MV-4-11 (cell line): ENCODE results near the gene CERCAM.
"Not testable (repeated sequence)": the region's sequence is repeated elsewhere in the genome, so short reads cannot be mapped to it uniquely, and the experiment has no call there.

ENCODE experiments used
- DNase-seq: peaks from one replicate; lab custom pipeline; 2025; lab: John Stamatoyannopoulos, UW

CERCAM gene

GRCh38 chr9:128419061-128419925, 1.4 kb upstream of the CERCAM start:
- DNase-seq: no peak

DNA sequence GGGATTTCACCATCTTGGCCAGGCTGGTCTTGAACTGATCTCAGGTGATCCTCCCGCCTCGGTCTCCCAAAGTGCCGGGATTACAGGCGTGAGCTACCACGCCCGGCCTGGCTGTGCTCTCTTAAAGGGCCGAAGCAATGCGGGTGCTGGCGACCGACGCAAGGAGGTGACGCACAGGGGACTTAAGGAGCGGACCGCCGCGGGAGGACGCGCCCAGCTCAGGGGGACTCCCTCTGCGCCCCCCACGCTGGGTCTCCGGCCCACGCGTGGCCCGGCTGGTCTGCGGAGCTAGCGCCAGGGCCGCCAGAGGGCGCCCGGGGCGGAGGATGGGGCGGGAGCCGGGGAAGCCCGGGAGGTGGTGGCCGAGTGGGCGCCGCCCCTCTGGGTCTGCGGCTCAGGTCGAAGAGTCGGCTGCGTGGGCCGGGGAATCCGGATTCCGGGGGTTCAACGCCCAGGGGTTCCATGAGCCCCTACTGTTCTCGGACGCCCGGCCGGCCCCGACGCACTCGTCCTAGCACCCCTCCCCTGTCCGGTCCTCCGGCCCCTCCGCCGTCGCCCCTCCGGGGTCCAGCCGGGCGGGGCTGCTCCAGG, 502 bp upstream of the CERCAM start:
- DNase-seq: peak; percentile 63

DNA sequence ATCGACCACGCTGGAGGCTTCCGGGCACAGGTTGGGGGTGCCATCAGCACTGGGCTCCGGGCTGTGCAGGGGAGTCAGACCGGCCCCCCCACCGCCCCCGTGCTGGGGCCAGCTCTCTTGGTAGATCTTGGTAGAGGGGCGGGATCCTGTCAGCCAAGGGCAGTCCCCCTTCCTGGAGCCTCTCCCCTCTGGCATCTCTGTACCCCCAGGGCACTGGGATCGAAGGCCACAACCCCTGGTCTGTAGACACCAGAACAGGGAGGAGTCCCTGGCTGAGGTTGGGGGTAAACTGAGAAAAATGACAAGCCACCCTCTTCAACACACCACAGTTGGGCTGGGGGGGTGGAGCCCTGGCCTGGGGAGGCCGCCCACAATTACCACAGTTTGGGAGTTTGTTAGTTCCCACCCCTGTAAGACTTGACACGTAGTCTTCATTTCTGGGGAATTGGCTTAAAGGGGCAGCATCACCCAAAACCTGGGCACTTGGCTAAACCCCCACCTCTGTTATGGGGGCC, 882 bp downstream of the CERCAM start:
- DNase-seq: peak; percentile 44

DNA sequence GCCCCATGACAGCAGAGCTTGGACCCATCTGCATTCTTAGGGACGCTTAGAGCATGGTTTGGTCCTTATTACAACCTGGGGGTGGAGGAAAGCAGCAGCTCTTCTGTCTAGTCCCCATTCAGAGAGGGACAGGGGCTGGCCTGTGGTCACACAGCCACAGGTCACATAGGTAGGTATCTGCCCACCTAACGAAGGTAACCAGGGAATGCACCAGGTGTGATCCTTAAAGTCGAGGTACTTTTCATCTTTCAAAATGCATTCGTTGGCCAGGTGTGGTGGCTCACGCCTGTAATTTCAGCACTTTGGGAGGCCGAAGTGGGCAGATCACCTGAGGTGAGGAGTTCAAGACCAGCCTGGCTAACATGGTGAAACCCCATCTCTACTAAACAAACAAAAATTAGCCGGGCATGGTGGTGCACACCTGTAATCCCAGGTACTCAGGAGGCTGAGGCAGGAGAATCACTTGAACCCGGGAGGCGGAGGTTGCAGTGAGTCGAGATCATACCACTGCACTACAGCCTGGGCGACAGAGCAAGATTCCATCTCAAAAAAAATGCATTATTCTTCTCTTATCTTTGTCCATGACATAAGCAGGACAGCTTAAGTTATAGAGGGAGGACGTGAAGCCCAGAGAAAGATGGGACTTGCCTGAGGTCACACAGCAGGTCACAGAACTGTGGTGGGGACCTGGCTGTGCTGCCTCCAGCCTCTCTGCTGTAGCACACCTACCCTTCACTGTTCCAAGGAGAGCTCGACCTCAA, 1.5 kb downstream of the CERCAM start:
- DNase-seq: not testable (repeated sequence)

DNA sequence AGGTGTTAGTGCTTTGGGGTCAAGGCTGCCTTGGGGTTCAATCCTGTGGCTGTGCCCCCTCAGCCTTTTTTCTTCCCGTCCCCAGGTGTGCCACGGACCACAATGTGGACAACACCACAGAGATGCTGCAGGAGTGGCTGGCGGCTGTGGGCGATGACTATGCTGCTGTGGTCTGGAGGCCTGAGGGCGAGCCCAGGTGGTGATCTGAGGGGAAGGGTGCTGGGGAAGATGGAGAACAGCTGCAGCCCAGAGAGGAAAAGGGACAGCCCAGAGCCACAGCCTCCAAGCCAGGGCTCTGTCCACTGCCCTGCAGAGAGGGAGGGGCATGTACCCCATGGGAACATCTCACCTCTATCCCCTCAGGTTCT, 2.1 kb downstream of the CERCAM start:
- no peak for DNase-seq

DNA sequence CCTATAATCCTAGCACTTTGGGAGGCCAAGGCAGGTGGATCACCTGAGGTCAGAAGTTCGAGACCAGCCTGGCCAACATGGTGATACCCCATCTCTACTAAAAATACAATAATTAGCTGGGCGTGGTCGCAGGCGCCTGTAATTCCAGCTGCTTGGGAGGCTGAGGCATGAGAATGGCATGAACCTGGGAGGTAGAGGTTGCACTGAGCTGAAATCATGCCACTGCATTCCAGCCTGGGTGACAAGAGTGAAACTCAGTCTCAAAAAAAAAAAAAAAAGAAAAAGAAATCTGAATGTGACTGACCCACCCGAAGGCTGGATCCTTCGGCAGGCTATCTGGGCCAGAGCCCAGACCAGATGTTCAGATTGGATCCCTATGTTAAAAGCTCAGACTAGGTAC, 2.7 kb downstream of the CERCAM start:
- not testable (repeated sequence) for DNase-seq

DNA sequence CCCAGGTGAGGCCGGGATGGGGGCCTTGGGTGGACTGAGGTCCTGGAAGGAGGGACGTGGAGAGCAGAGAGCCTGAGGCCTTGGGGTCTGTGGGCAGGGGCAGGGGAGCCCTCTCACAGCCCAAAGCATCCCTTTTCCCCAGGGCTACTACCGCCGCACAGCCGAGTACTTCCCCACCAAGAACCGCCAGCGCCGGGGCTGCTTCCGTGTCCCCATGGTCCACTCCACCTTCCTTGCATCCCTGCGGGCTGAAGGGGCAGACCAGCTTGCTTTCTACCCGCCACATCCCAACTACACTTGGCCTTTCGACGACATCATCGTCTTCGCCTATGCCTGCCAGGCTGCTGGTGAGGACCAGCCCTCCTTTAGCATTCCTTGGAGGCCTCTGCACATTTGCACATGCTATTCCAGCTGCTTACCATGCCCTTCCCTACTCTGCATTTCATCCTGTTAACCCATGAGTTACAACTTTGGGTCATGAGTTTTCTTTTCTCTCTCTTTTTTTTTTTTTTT, 3.7 kb downstream of the CERCAM start:
- no peak for DNase-seq

DNA sequence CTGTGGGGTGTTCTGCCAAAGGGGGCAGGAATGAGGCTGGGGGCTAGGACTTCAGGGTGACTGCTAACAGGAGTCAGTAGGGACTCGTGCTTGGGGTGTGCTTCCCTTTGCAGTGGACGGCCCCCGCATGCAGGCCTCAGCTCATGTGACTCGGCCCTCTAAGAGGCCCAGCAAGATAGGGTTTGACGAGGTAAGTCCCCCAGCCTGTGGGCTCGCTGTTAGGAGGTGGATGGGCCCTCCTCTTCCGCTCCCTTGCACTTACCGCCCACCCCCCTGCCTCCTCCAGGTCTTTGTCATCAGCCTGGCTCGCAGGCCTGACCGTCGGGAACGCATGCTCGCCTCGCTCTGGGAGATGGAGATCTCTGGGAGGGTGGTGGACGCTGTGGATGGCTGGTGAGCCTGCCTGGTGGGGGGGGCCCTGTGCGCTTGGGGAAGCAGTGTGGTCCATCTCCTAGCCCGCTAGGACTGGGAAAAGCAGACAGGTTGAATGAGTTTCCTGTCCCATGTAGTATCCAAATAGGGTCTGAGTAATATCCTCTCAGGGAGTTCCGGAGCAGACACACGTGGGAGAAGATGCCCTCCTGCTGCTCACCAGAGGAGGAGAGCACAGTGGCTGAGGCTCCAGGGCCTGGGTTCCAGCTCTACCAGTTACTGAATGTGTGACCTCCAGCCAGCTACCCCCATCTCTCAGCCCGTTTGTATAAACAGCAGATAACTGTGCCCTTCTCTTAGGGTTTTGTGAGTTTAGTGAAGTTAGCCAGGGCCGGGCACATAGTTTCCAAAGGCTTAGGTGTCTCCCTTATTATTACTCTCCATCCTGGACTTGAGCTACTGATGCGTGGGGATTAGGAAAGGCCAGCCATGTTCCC, 8.2 kb downstream of the CERCAM start:
- DNase-seq: no peak

- no peak for DNase-seq
Observed at GRCh38 chr9:128429513-128430086, 8.9 kb downstream of the CERCAM start.

- DNase-seq: no peak
Observed at GRCh38 chr9:128431207-128431606, 10.6 kb downstream of the CERCAM start.

- no peak for DNase-seq
Observed at GRCh38 chr9:128434340-128434739, 13.7 kb downstream of the CERCAM start.

- no peak for DNase-seq
Observed at GRCh38 chr9:128435611-128436010, 15.0 kb downstream of the CERCAM start.

GRCh38 chr9:128438343-128439109, 17.9 kb downstream of the CERCAM start:
- DNase-seq: peak; percentile 78

GRCh38 chr9:128439273-128439672, 18.6 kb downstream of the CERCAM start:
- no peak for DNase-seq

DNA sequence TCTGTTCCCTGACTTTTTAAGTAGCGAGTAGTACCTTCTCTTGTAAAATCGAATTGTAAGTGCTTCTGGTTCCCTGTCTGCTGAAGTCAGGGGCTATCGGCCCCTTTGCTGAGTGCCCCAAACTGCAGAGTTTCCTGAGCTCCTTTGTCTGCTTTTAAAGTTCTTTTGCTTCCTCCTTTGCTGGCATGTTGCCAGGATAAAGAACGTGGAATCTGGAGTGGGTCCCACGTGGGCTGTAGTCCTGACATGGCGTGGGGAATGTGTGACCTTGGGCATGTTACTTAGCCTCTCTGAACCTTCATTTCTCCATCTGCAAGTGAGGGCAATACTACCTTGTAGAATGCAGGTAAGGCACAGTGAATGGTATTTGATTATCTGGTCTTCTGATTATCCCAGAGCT, 21.5 kb downstream of the CERCAM start:
- DNase-seq: no peak

GRCh38 chr9:128446505-128446904, 25.8 kb downstream of the CERCAM start:
- not testable (repeated sequence) for DNase-seq

GRCh38 chr9:128448746-128449145, 28.1 kb downstream of the CERCAM start:
- DNase-seq: no peak

GRCh38 chr9:128454991-128455390, 34.3 kb downstream of the CERCAM start:
- DNase-seq: no peak

- DNase-seq: peak; percentile 92
Observed at GRCh38 chr9:128455849-128456612, 35.4 kb downstream of the CERCAM start, which contains the start of gene ODF2. Gene ODF2, plus strand, starts transcription at chr9:128456006. Its CDS starts 86 bp downstream, at chr9:128456092.
